ENCODE measurements around the gene C1QTNF5.

- TF ChIP-seq POLR2AphosphoS5 (IDR thresholded peaks at IDR 0.05) (no peak), CTCF (IDR thresholded peaks at IDR 0.05) (peak in 2 of 4 experiments; percentile 20 to 39), POLR2A (IDR thresholded peaks at IDR 0.05) (no peak), EP300 (IDR thresholded peaks at IDR 0.05) (no peak)
These were observed 18.3 kb downstream of the C1QTNF5 start for GRCh38 chr11:119322360-119322739.

Measured in gastroesophageal sphincter (tissue), 3 donors.